OCI-LY7 (cell line): ENCODE measurements around the gene TCTN1. TPM values are rescaled to one million over a fixed set of nuclear protein-coding genes. Genes with fewer than 3 reads are reported as not detected.

Experiments used
- BruUV-seq: library from RNA; stranded (reverse); fragments of 400-500 nt; replicated peaks from 2 replicates; lab custom pipeline; 2021; lab: Mats Ljungman, UMichigan
- CTCF ChIA-PET: fragments of 300-600 bp; sonication (Branson Sonifier 250); formaldehyde crosslinking; loops from one replicate; lab custom pipeline; 2022; ENCODE audit warnings: antibody characterized with exemption; ENCODE audit not compliant: unreplicated experiment; lab: Charles Lee
- POLR2A ChIA-PET: fragments of 300-600 bp; sonication (Branson Sonifier 250); formaldehyde crosslinking; loops from one replicate; lab custom pipeline; 2022; ENCODE audit warnings: antibody characterized with exemption; lab: Charles Lee
- DNase-seq: peaks from one replicate; pipeline ENCODE4 v3.0.0-alpha.2; 2015; ENCODE audit warnings: low spot score
- H2AFZ ChIP-seq: fragments of 200-600 bp; sonication (generic), shearing (Covaris generic); 2 replicates; pipeline ENCODE4 v1.6.1; 2014; ENCODE audit warnings: mild to moderate bottlenecking, antibody characterized with exemption, low read length, moderate library complexity
- H3K27ac ChIP-seq: fragments of 200-600 bp; sonication (generic); 2 replicates; pipeline ENCODE4 v1.5.1; 2014; ENCODE audit warnings: mixed run types, low read depth, mild to moderate bottlenecking, moderate library complexity, low read length, inconsistent platforms; ENCODE audit not compliant: poor library complexity, severe bottlenecking
- H3K36me3 ChIP-seq: fragments of 200-600 bp; sonication (generic); 2 replicates; pipeline ENCODE4 v1.6.1; 2014; ENCODE audit warnings: mild to moderate bottlenecking, antibody characterized with exemption, low read length, moderate library complexity, mixed read lengths; ENCODE audit not compliant: insufficient read depth
- H3K4me1 ChIP-seq: fragments of 200-600 bp; sonication (generic); 2 replicates; pipeline ENCODE4 v1.5.1; 2014; ENCODE audit warnings: mild to moderate bottlenecking, low read length; ENCODE audit not compliant: insufficient read depth, poor library complexity, severe bottlenecking
- H3K4me2 ChIP-seq: fragments of 200-600 bp; sonication (generic); 2 replicates; pipeline ENCODE4 v1.6.1; 2014; ENCODE audit warnings: mild to moderate bottlenecking, low read length
- H3K4me3 ChIP-seq: fragments of 200-600 bp; sonication (generic); 2 replicates; pipeline ENCODE4 v1.5.1; 2014; ENCODE audit warnings: mild to moderate bottlenecking, low read depth, low read length; ENCODE audit not compliant: poor library complexity, severe bottlenecking
- H3K79me2 ChIP-seq: fragments of 200-600 bp; sonication (generic); 2 replicates; pipeline ENCODE4 v1.6.1; 2016; ENCODE audit warnings: low read depth, mild to moderate bottlenecking, low read length, moderate library complexity, mixed read lengths; ENCODE audit not compliant: insufficient read depth
- H3K9me2 ChIP-seq: fragments of 200-600 bp; sonication (generic); 2 replicates; pipeline ENCODE4 v1.6.1; 2016; ENCODE audit warnings: mild to moderate bottlenecking, low read length, mixed read lengths; ENCODE audit not compliant: insufficient read depth
- H3K9me3 ChIP-seq: fragments of 200-600 bp; sonication (generic); 2 replicates; pipeline ENCODE4 v1.6.1; 2014; ENCODE audit warnings: mild to moderate bottlenecking, mixed run types, low read length, mixed read lengths
- H4K20me1 ChIP-seq: fragments of 200-600 bp; sonication (generic); 2 replicates; pipeline ENCODE4 v1.6.1; 2014; ENCODE audit warnings: mild to moderate bottlenecking, antibody characterized with exemption, low read length, moderate library complexity, mixed read lengths; ENCODE audit not compliant: insufficient read depth
- EZH2phosphoT487 ChIP-seq: fragments of 200-600 bp; sonication (generic); IDR thresholded peaks from 2 replicates; pipeline ENCODE4 v1.6.1; 2018; ENCODE audit warnings: low read depth, borderline replicate concordance, mild to moderate bottlenecking, mixed run types, antibody characterized with exemption, low read length, moderate library complexity, mixed read lengths
- intact Hi-C: fragments of 100-400 bp; cut with micrococcal nuclease; formaldehyde crosslinking; loops from one replicate; pipeline ENCODE4 v1.10.0; 2022; ENCODE audit not compliant: unreplicated experiment
- total RNA-seq, 2 experiments: library from RNA; depleted of rRNA in 1 of 2; stranded (reverse); fragments of >200 nt in 1 of 2; shearing (Covaris generic) in 1 of 2; gene quantifications; 2 replicates each; pipeline ENCODE4 v1.2.3, GENCODE V29; 2014 to 2022
- TF ChIP-seq, protein P1 (sequence below): fragments of 200-600 bp; sonication (generic); conservative IDR thresholded peaks from 2 replicates; pipeline ENCODE4 v1.5.1; 2014; ENCODE audit warnings: mild to moderate bottlenecking, antibody characterized with exemption, low read length, moderate library complexity, mixed read lengths

TCTN1 gene
- total RNA-seq, 2 experiments from 2014 or later, result 8.7 to 19.9 TPM

- no peaks in the 10 kb centered on the region for H3K9me2 ChIP-seq
- CTCF ChIA-PET, result no interaction called here
- peak overlapping the region; percentile 85; the same call in 1 of the 2 replicates for H2AFZ ChIP-seq
- H3K9me3 ChIP-seq, result no peaks in the 10 kb centered on the region
- no TSS peak for BruUV-seq
- no peak overlapping the region for H3K27ac ChIP-seq
- intact Hi-C loops, result no loop called here
- no peak overlapping the region for H3K4me3 ChIP-seq
- H4K20me1 ChIP-seq, result no peaks in the 10 kb centered on the region
- no peaks in the 10 kb centered on the region for H3K79me2 ChIP-seq
- POLR2A ChIA-PET, result interaction anchor here (0.7 to 1.2 kb wide), 3 partner anchors 10 to 68 kb away, joined by 3 to 4 read pairs (median 3); no protein-coding TSS in a partner anchor
- 0 out of 2 replicates have a peak overlapping the region, but pooled peaks have one; percentile 45 for H3K4me2 ChIP-seq
- H3K36me3 ChIP-seq, result no peaks in the 10 kb centered on the region
- TF ChIP-seq, protein P1, sequence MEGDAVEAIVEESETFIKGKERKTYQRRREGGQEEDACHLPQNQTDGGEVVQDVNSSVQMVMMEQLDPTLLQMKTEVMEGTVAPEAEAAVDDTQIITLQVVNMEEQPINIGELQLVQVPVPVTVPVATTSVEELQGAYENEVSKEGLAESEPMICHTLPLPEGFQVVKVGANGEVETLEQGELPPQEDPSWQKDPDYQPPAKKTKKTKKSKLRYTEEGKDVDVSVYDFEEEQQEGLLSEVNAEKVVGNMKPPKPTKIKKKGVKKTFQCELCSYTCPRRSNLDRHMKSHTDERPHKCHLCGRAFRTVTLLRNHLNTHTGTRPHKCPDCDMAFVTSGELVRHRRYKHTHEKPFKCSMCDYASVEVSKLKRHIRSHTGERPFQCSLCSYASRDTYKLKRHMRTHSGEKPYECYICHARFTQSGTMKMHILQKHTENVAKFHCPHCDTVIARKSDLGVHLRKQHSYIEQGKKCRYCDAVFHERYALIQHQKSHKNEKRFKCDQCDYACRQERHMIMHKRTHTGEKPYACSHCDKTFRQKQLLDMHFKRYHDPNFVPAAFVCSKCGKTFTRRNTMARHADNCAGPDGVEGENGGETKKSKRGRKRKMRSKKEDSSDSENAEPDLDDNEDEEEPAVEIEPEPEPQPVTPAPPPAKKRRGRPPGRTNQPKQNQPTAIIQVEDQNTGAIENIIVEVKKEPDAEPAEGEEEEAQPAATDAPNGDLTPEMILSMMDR, result no peak
- no peak for TF ChIP-seq EZH2phosphoT487
- peaks cover 27% of the 10 kb centered on the region for H3K4me1 ChIP-seq
- DNase-seq, result no peak
These were observed 23.9 kb upstream of the TCTN1 start for GRCh38 chr12:110590059-110590458.

- Histone ChIP-seq H4K20me1 (no peaks in the 10 kb centered on the region), H3K36me3 (no peaks in the 10 kb centered on the region), H2AFZ (peak overlapping the region; percentile 85), H3K4me3 (peak overlapping the region; percentile 6), H3K27ac (peak overlapping the region; percentile 31), H3K4me1 (peaks cover 19% of the 10 kb centered on the region), H3K9me2 (no peaks in the 10 kb centered on the region), H3K4me2 (peak overlapping the region; percentile 45), H3K79me2 (no peaks in the 10 kb centered on the region), H3K9me3 (no peaks in the 10 kb centered on the region)
- TF ChIP-seq, protein P1, result no peak
- no peak for TF ChIP-seq EZH2phosphoT487
- POLR2A ChIA-PET, result interaction anchor here (0.5 to 1.2 kb wide), 7 partner anchors 9 to 135 kb away, joined by 3 to 5 read pairs (median 4); no protein-coding TSS in a partner anchor
- BruUV-seq, result no TSS peak
- DNase-seq, result peak; percentile 76
- CTCF ChIA-PET, result interaction anchor here (0.6 kb wide), 1 partner anchor 106 kb away, joined by 3 read pairs; no protein-coding TSS in a partner anchor
- intact Hi-C loops, result no loop called here
These were observed 23.1 kb upstream of the TCTN1 start for GRCh38 chr12:110590806-110591326.

- H4K20me1 ChIP-seq, result no peaks in the 10 kb centered on the region
- no peaks in the 10 kb centered on the region for H3K36me3 ChIP-seq
- POLR2A ChIA-PET, result interaction anchor here (0.5 to 1.2 kb wide), 10 partner anchors 8 to 136 kb away, joined by 3 to 7 read pairs (median 4); no protein-coding TSS in a partner anchor
- H3K4me1 ChIP-seq, result peaks cover 17% of the 10 kb centered on the region
- no TSS peak for BruUV-seq
- no peak for DNase-seq
- H3K27ac ChIP-seq, result peak overlapping the region; percentile 31
- TF ChIP-seq, protein P1, result no peak
- no peak for TF ChIP-seq EZH2phosphoT487
- H3K79me2 ChIP-seq, result no peaks in the 10 kb centered on the region
- CTCF ChIA-PET, result interaction anchor here (0.6 kb wide), 1 partner anchor 106 kb away, joined by 3 read pairs; no protein-coding TSS in a partner anchor
- H2AFZ ChIP-seq, result peak overlapping the region; percentile 85
- peak overlapping the region; percentile 45 for H3K4me2 ChIP-seq
- no peaks in the 10 kb centered on the region for H3K9me3 ChIP-seq
- H3K9me2 ChIP-seq, result no peaks in the 10 kb centered on the region
- no peak overlapping the region for H3K4me3 ChIP-seq
- intact Hi-C loops, result no loop called here
These were observed 22.4 kb upstream of the TCTN1 start for GRCh38 chr12:110591451-110592051.
